ENCODE data around the gene C11orf42.
"Not testable (repeated sequence)": the region's sequence is repeated elsewhere in the genome, so short reads cannot be mapped to it uniquely, and the experiment has no call there.

The C11orf42 gene

GRCh38 chr11:6219359-6219758 is 14.0 kb downstream of the C11orf42 start:
- no peak for DNase-seq (ENCODE audit: low read depth in 2 of 2)

DNA sequence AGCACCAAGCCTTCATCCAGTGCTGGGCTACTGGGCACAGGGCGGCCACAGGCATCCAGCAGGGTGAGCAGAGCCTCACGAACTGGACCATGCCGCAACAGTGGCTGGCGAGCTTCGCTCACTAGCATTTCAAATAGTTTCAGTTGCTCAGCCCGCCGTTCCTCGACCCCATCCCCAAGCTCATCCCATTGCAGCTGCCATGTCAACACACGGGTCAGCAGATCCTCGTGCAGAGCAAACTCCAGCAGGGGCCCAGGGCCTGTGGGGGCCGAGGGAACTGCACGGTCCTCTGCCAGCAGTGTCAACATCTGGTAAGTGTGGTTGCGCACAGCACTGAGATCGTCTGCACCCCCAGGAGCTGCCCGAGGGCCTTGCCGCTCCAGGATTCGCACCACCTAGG is 18.5 kb downstream of the C11orf42 start:
- DNase-seq (ENCODE audit: low read depth in 2 of 2) = no peak

DNA sequence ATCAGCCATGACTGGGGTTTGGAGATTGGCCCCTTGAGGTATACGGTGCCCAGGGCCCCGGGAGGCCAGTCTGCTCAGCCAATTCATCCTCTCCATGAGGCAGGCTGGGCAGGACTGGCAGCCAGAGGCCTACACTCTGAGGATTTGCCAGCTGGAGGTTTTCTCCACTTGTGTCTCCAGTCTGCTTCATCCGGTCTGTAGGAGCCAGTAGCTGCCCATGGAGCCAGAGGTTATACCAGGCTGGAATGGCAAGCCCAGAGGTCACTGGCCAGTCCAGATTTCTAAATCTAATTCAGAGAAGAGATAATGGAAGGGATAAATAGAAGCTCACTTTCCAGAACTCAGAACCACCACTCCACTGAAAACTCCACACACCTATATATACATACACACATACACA is 19.1 kb downstream of the C11orf42 start:
- no peak for DNase-seq (ENCODE audit: low read depth in 2 of 2)

DNA sequence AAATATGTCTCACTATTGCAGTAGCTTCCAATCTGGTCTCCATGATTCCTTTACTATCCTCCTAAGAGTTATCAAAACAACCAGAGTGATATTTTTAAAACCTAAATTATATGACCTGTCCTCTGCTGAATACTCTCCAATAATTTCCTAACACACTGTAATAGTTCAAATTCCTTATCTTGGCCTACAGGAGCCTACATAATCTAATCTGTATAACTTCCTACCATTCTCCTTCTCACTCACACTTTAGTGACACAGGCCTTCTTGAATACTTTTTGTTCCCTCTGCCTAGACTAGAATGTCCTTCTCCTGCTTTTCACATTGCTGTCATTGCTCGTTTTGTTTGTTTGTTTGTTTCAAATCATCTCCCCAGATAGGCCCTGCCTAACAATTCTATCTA is 19.7 kb downstream of the C11orf42 start:
- DNase-seq (ENCODE audit: low read depth in 2 of 2) = no peak

DNA sequence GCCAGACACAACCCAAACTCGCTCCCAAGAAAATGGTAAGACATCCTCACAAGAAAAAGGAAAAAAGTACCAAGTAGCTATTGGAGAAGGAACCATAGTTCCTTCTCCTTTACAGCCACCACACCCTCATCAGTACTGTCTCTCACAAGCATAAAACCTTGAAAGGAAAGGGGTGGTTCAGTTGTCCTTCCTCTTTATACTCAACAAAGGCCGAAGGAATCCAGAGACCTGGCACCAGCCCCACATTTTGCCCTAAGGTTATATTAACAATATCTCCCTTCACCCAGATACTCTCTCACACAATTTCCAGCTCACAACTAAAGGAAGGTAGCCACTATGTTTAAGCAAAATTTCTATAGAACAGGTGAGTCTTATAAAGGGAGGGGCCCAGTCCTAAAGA is 20.5 kb downstream of the C11orf42 start:
- DNase-seq (ENCODE audit: low read depth in 2 of 2) = no peak

DNA sequence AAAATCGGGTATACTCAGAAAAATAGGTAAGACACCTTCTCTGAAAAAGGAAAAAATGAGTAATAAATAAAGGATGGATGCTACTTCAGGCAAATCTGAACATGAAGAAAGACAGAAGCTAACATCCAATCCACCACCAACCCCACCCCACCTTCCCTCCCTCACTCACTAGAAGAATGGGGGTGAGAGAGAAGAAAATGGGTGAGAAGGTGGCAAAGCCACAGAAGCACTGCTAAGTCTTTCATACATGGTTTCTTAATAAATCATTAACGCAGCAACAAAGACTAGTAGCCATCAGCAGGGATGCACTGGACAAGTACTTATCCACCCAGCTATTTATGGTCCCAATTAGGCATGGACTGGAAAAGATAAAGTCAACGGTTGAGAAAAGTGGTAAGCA is 23.2 kb downstream of the C11orf42 start:
- DNase-seq (ENCODE audit: low read depth in 2 of 2) = no peak

DNA sequence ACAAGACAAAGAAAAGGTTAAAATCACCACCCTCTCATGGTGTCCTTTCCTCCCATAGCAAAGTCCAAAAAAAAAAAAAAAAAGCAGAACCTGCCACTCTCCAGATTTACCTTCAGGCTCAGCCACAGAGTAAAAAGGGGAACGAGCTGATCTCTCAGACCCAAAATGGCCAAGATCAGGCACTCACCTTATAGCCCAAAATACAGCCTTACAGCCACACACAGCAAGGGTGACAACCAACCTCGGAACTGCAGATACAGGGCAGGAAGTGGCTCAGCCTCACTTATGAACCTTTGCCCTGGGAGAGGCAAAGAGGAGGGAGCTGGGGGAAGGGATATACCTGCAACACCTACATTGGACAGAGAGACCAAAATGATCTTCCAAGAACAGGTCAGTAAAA is 24.6 kb downstream of the C11orf42 start:
- no peak for DNase-seq (ENCODE audit: low read depth in 2 of 2)

- no peak for DNase-seq (ENCODE audit: low read depth in 2 of 2)
Measured at GRCh38 chr11:6232899-6233298, 27.5 kb downstream of the C11orf42 start.

DNA sequence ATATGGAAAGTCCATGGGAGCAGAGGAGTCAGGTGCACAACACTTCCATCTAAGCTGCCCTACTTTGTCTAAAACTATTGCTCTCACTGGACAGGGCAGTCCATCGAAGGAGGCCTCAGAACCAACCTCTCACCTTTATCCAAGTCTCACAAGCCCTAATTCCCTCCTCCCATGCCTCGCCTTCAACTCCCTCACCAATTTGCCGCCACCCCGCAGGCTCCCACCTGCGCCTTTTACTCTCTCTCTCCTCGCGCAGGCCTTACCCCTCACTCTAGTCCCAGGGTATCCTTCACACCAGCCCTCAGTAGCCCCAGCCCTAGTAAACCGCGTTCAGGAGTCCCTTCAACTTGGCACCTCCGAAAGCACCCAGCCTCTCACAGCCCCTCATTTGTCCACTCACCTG is 28.6 kb downstream of the C11orf42 start:
- no peak for DNase-seq (ENCODE audit: low read depth in 2 of 2)

- DNase-seq (ENCODE audit: low read depth in 2 of 2) = peak; percentile 94 to 98
Measured at GRCh38 chr11:6234387-6235107, 29.2 kb downstream of the C11orf42 start, which contains the start of gene FHIP1B. Gene FHIP1B, minus strand, starts transcription at chr11:6234636. Its CDS starts 10,120 bp downstream, at chr11:6224516.

- DNase-seq (ENCODE audit: low read depth in 2 of 2) = no peak
Measured at GRCh38 chr11:6237266-6237665, 31.9 kb downstream of the C11orf42 start.

DNA sequence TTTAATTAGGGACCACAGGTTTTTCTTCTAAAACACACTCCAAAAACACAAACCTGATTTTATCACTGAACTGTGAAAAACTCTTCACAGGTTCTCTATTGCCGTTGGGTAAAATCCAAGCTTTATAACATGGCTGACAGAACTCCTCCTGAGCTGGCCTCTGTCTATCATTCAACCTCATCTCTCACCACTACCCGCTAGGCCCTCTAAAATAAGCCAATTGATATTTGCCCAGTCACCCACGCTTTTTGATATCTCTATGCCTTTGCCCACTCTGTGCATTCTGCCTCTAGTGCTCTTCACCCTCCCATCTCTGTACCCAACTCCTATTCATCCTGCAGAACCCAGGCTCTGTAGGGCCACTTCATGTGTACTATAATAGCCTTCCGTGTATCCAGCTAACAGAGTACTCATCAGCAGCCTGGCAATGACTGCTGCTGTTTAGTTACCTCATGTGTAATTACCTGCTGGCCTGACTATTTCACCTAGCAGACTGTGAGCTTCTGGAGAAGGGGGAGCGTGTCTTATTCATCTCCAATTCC is 32.5 kb downstream of the C11orf42 start:
- no peak for DNase-seq (ENCODE audit: low read depth in 2 of 2)

- DNase-seq (ENCODE audit: low read depth in 2 of 2) = no peak
Measured at GRCh38 chr11:6238902-6239301, 33.5 kb downstream of the C11orf42 start, which contains the start of gene CNGA4. Gene CNGA4, plus strand, starts transcription at chr11:6239089. Its CDS starts 118 bp downstream, at chr11:6239207.

DNA sequence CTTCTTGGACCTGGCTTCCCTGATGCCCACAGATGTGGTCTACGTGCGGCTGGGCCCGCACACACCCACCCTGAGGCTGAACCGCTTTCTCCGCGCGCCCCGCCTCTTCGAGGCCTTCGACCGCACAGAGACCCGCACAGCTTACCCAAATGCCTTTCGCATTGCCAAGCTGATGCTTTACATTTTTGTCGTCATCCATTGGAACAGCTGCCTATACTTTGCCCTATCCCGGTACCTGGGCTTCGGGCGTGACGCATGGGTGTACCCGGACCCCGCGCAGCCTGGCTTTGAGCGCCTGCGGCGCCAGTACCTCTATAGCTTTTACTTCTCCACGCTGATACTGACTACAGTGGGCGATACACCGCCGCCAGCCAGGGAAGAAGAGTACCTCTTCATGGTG is 34.8 kb downstream of the C11orf42 start:
- no peak for DNase-seq (ENCODE audit: low read depth in 2 of 2)

DNA sequence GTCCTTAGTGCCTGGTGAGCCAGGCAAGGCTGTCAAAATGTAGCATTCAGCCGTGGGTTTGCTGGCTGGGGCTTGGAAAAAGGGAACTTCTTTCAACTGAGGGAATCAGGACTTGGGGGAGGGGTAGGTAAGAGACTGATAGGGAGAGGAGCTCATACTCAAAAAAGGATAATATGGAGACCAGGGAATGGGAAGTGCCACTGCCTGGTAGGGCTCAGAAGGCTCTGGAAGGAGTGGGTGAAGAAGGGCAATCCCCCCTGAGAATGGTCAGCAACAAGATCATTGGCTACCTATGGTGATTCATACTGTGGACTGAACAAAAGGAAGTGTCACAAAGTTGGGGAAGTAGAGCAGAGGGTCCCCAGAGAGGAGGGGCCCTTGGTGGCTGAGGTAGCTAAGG is 35.4 kb downstream of the C11orf42 start:
- no peak for DNase-seq (ENCODE audit: low read depth in 2 of 2)

DNA sequence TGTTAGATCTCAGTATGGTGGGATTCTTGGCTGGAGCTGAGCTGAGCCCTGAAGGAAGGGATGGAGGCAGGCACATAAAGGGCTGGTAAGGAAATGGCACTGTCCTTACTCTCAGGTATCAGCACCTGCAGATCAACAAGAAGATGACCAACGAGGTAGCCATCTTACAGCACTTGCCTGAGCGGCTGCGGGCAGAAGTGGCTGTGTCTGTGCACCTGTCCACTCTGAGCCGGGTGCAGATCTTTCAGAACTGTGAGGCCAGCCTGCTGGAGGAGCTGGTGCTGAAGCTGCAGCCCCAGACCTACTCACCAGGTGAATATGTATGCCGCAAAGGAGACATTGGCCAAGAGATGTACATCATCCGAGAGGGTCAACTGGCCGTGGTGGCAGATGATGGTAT is 36.0 kb downstream of the C11orf42 start:
- DNase-seq (ENCODE audit: low read depth in 2 of 2) = no peak

DNA sequence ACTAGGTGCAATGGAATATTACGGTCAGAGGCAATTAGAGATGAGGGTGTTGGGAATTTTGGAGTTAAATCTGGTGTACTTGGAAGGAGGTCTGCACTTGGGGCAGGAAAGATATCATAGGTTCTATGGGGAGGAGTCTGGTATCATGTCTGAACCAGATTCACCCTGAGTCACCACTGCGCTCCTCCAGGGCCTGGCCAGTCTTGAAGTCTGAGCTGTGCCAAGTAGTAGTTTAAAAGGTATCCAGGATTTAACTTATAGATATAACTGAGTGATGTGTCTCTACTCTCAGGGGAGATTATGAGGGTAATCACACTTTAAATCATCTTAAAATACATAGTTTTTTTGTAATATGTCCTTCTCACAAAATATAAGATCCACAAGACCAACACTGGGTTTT is 40.2 kb downstream of the C11orf42 start:
- no peak for DNase-seq (ENCODE audit: low read depth in 2 of 2)

DNA sequence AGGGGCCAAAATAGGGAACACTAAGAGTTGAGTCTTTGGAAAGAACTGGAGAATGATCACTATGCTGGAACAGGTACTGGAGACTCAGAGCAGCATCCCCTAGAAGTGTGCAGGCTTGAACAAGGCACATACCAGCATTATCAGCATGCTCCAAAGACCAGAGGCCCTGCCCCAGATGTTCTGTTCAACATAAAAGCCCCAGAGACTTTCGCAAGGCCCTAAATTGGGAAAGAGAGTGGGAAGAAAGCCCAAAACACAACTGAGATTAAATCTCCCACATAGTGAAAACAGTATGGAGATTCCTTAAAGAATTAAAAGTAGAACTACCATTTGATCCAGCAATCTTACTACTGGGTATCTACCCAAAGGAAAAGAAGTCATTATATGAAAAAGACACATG is 42.9 kb downstream of the C11orf42 start:
- no peak for DNase-seq (ENCODE audit: low read depth in 2 of 2)

- DNase-seq (ENCODE audit: low read depth in 2 of 2) = not testable (repeated sequence)
Measured at GRCh38 chr11:6248897-6249296, 43.5 kb downstream of the C11orf42 start.

- DNase-seq (ENCODE audit: low read depth in 2 of 2) = no peak
Measured at GRCh38 chr11:6249770-6250555, 44.6 kb downstream of the C11orf42 start.

GRCh38 chr11:6251120-6251733 is 45.9 kb downstream of the C11orf42 start:
- DNase-seq (ENCODE audit: low read depth in 2 of 2) = no peak

- DNase-seq (ENCODE audit: low read depth in 2 of 2) = no peak
Measured at GRCh38 chr11:6251990-6252473, 46.7 kb downstream of the C11orf42 start.
